Renal cortical epithelial cell (primary cell): ENCODE data around the gene SRPRA. TPM values are rescaled to one million over a fixed set of nuclear protein-coding genes. Genes with fewer than 3 reads are reported as not detected.
"Not testable (repeated sequence)": the region's sequence is repeated elsewhere in the genome, so short reads cannot be mapped to it uniquely, and the experiment has no call there.

Experiments
- DNase-seq: peaks from one replicate; pipeline ENCODE4 v3.0.0-alpha.2; 2011; ENCODE audit warnings: low read depth
- total RNA-seq: library from RNA; depleted of rRNA; stranded (reverse); fragments of >200 nt; gene quantifications from 2 replicates; pipeline ENCODE4 v1.2.3, GENCODE V29; 2014

SRPRA gene
- total RNA-seq, result 26.4 and 66.6 TPM in 2 replicates

GRCh38 chr11:126268708-126269579 is at the start of gene SRPRA, which contains the start of gene FOXRED1:
SRPRA (minus strand) TSS chr11:126268895; CDS start chr11:126268804, 91 bp downstream.
FOXRED1 (plus strand) TSS chr11:126269154; CDS start chr11:126269207, 53 bp downstream.
- peak; percentile 95 for DNase-seq

- peak; percentile 52 for DNase-seq
Observed at GRCh38 chr11:126317756-126318573, 49.3 kb upstream of the SRPRA start.

GRCh38 chr11:126317432-126317755 is 48.7 kb upstream of the SRPRA start:
- no peak for DNase-seq

GRCh38 chr11:126313826-126314225 is 45.1 kb upstream of the SRPRA start:
- no peak for DNase-seq

GRCh38 chr11:126312961-126313360 is 44.3 kb upstream of the SRPRA start:
- no peak for DNase-seq

- no peak for DNase-seq
Observed at GRCh38 chr11:126311401-126312291, 43.0 kb upstream of the SRPRA start.

- DNase-seq, result no peak
Observed at GRCh38 chr11:126310992-126311310, 42.3 kb upstream of the SRPRA start.

GRCh38 chr11:126310200-126310991 is 41.7 kb upstream of the SRPRA start:
- peak; percentile 51 for DNase-seq

- DNase-seq, result not testable (repeated sequence)
Observed at GRCh38 chr11:126308771-126309170, 40.1 kb upstream of the SRPRA start.

- no peak for DNase-seq
Observed at GRCh38 chr11:126308271-126308671, 39.6 kb upstream of the SRPRA start.

- peak; percentile 33 for DNase-seq
Observed at GRCh38 chr11:126307706-126308105, 39.0 kb upstream of the SRPRA start.

- DNase-seq, result no peak
Observed at GRCh38 chr11:126305699-126306098, 37.0 kb upstream of the SRPRA start.

- no peak for DNase-seq
Observed at GRCh38 chr11:126304457-126305075, 35.9 kb upstream of the SRPRA start.

- DNase-seq, result peak; percentile 71
Observed at GRCh38 chr11:126303623-126304456, 35.1 kb upstream of the SRPRA start, which contains the start of gene DCPS. DCPS (plus strand) TSS chr11:126304060; CDS start chr11:126304081, 21 bp downstream.

- no peak for DNase-seq
Observed at GRCh38 chr11:126297004-126297403, 28.3 kb upstream of the SRPRA start.

GRCh38 chr11:126293726-126294125 is 25.0 kb upstream of the SRPRA start:
- DNase-seq, result no peak

GRCh38 chr11:126290887-126291286 is 22.2 kb upstream of the SRPRA start:
- DNase-seq, result no peak

GRCh38 chr11:126288237-126288636 is 19.5 kb upstream of the SRPRA start:
- DNase-seq, result no peak

GRCh38 chr11:126284829-126285228 is 16.1 kb upstream of the SRPRA start:
- peak; percentile 95 for DNase-seq
